Amygdala (tissue), 56 donors: ENCODE results near the gene CLK3.
"Not testable (repeated sequence)": the region's sequence is repeated elsewhere in the genome, so short reads cannot be mapped to it uniquely, and the experiment has no call there.

Experiments used
- DNase-seq, 56 donors: peaks; one replicate each; lab custom pipeline; 2025; lab: John Stamatoyannopoulos, UW

Gene CLK3

DNA sequence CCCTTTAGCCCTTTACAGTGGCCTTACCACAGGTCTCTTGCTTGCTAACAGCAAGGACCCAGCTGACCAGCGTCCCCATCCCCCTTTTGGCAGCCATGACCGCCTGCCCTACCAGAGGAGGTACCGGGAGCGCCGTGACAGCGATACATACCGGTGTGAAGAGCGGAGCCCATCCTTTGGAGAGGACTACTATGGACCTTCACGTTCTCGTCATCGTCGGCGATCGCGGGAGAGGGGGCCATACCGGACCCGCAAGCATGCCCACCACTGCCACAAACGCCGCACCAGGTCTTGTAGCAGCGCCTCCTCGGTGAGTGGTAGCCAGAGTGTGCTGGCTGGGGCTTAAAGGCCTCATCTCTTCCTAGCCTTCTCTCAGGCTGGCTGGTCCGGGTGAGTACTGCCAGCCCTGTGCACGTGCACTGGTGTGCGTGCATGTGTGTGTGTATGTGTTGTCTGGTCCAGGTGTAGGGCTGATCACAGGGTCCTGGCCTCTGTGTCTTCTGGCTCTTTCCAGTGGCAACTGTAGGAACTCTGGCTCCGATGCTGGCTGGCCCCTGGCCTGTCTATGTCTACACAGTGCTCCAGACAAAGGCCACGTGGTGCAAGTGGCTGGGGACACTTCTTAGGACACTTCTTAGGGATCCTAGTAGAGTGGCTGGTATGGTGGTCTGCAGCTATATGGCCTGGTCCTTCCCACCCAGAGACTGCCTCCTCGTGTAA is 4.4 kb downstream of the CLK3 start:
- DNase-seq: no peak

DNA sequence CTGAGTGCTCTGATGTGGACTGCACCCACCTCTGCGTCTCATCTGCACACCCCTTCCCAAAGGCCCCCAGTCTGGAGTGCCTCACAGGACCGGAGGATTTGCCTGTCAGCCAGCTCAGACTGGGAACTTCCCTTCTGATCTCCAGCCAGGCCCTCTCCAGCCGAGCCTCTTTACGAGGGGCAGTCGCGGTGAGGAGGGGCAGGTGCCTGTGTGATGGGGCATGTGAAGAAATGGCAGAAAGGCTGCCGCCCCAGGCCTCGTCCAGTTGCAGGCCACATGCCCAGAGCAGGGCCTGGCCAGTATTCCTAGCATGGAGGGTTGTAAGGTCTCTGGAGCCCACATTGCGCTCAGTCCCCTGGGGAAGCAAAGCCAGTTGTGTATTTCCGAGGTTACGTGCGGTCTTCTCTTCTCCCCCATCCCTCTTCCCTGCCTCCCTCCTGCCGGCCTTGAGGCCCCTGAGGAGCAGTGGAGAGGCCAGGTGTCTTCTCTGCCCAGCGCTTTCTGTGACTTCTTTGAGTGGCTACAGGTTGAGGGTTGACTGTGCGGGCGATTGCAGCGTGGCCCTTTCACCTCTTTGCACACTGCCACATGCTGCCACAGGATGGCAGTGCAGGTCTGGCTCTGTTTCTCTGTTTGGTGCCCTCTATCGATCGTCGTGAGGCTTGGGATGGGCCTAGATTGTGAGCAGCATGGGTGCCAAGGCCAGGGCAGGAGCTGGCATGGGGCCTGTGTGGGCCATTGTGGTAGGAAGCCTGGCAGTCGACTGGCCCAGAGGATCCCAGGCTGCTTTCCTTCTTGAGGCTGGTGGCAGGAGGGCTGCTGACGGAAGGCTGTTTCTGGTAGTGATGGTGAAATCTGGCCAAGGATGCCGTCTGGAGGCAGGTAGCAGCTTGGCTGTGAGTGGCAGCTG is 5.3 kb downstream of the CLK3 start:
- DNase-seq: peak in 51 of 56 donors; percentile 8 to 88 (median 63)

DNA sequence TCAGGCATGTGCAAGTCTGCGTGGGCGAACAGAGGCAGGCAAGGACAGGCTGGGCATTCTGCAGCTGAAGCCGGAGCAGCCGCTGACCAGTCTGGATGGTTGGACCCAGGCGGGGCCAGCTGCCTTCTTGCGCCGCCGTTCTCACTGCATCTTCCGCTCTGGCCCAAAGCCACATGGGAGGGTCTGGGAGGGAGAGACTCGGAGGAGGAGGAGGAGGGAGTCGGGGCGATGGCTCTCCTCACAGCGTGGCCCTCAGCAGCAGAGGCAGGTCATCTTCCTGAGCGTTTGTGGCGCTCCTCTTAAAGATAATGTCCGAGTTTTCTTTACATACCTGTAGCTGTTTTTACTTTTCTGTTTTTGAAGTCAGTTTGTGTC is 5.9 kb downstream of the CLK3 start:
- DNase-seq: no peak

GRCh38 chr15:74621936-74622335 is 6.3 kb downstream of the CLK3 start:
- peak in 14 of 56 donors; percentile 10 to 43 (median 25) for DNase-seq

- DNase-seq: no peak
Measured at GRCh38 chr15:74622758-74623157, 7.1 kb downstream of the CLK3 start.

- DNase-seq: no peak
Measured at GRCh38 chr15:74624020-74624602, 8.5 kb downstream of the CLK3 start.

GRCh38 chr15:74625693-74626092 is 10.1 kb downstream of the CLK3 start:
- DNase-seq: no peak

GRCh38 chr15:74626336-74626735 is 10.7 kb downstream of the CLK3 start:
- no peak for DNase-seq

DNA sequence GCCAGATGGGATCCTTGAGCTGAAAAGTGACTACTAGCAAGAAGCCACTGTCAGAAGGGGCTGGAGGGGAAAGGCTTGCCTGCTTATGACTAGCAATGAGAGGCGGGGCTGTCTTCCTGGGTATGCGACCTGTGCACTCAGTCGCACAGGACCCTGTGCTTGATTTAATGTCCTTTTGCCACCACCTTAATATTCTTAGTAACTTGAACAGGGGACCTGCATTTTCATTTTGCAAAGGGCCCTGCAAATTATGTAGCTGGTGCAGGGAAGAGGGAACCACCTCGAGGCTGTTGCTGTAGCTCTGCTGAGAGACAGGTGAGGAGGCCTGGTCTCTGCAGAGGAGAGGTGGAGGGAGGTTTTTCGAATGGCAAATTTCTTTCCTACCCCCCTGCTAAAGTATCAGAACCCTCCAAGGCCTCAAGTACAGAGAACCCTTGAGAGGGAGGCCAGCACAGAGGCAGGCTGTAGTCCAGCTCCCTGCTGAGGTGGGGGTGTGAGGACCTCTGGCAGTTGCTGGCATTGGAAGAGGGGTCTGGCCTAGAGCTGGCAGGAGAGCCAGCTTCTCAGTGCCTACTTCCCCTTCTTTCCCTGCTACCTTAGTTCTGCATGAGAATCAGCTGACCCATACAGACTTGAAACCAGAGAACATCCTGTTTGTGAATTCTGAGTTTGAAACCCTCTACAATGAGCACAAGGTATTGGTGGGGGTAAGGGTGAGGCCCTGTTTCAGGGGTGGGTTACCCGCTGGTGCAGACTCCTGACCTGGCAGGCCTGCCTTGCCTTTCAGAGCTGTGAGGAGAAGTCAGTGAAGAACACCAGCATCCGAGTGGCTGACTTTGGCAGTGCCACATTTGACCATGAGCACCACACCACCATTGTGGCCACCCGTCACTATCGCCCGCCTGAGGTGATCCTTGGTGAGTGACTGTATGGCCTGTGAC is 11.4 kb downstream of the CLK3 start:
- DNase-seq: peak in 15 of 56 donors; percentile 12 to 47 (median 30)

GRCh38 chr15:74627766-74628165 is 12.1 kb downstream of the CLK3 start:
- DNase-seq: no peak

- DNase-seq: no peak
Measured at GRCh38 chr15:74628199-74628598, 12.6 kb downstream of the CLK3 start.

DNA sequence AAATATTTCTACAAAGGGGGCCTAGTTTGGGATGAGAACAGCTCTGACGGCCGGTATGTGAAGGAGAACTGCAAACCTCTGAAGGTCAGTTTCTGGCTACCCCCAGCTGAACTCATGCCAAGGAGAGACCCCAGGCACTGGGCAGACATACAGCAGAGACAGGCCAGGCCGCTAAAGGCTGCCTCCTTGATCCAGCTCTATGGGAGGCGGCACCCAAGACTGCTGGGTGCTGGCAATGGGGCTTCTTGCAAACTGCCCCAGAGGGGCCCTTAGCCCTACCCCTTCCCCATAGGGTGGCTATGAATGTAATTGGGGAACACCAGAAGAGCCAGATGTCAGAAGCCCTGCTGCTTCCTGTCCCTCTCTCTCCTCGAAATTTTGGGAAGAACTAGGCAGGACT is 13.3 kb downstream of the CLK3 start:
- DNase-seq: no peak

- not testable (repeated sequence) for DNase-seq
Measured at GRCh38 chr15:74629696-74630095, 14.1 kb downstream of the CLK3 start.

- peak in 1 of 56 donors; percentile 14 for DNase-seq
Measured at GRCh38 chr15:74630284-74631086, 14.8 kb downstream of the CLK3 start.

- DNase-seq: no peak
Measured at GRCh38 chr15:74631087-74631385, 15.4 kb downstream of the CLK3 start.

- DNase-seq: no peak
Measured at GRCh38 chr15:74631408-74631807, 15.8 kb downstream of the CLK3 start.

- DNase-seq: peak in 36 of 56 donors; percentile 9 to 75 (median 30)
Measured at GRCh38 chr15:74631935-74632560, 16.4 kb downstream of the CLK3 start.

- DNase-seq: no peak
Measured at GRCh38 chr15:74632601-74633000, 17.0 kb downstream of the CLK3 start.

DNA sequence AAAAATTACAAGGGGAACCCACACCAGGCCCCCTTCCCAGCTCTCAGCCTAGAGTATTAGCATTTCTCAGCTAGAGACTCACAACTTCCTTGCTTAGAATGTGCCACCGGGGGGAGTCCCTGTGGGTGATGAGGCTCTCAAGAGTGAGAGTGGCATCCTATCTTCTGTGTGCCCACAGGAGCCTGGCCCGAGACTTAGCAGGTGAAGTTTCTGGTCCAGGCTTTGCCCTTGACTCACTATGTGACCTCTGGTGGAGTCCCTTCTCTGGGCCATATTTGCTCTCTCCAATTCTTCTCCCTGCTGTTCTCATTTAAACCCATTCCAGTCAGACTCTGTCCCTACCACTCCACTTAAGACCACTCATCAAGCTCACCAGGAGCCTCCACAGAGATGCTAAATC is 18.1 kb downstream of the CLK3 start:
- no peak for DNase-seq
